Glutamatergic neuron (in vitro differentiated cells): ENCODE results near the gene DMAC2. TPM values are rescaled to one million over a fixed set of nuclear protein-coding genes. Genes with fewer than 3 reads are reported as not detected.
"Not testable (repeated sequence)": the region's sequence is repeated elsewhere in the genome, so short reads cannot be mapped to it uniquely, and the experiment has no call there.

Experiments used
- DNase-seq: peaks from one replicate; pipeline ENCODE4 v3.0.0; 2022
- H3K27ac Mint-ChIP-seq: one replicate; pipeline ENCODE4 v1.8.0; 2020; ENCODE audit warnings: mild to moderate bottlenecking, mixed read lengths, inconsistent platforms; ENCODE audit not compliant: unreplicated experiment
- H3K27me3 Mint-ChIP-seq: one replicate; pipeline ENCODE4 v1.8.0; 2020; ENCODE audit warnings: mild to moderate bottlenecking, moderate library complexity, mixed read lengths, inconsistent platforms; ENCODE audit not compliant: unreplicated experiment
- H3K36me3 Mint-ChIP-seq: one replicate; pipeline ENCODE4 v1.8.0; 2020; ENCODE audit warnings: mild to moderate bottlenecking, mixed read lengths, inconsistent platforms; ENCODE audit not compliant: unreplicated experiment
- H3K4me1 Mint-ChIP-seq: one replicate; pipeline ENCODE4 v1.8.0; 2020; ENCODE audit warnings: mild to moderate bottlenecking, low read depth, mixed read lengths, inconsistent platforms; ENCODE audit not compliant: unreplicated experiment
- H3K4me3 Mint-ChIP-seq: one replicate; pipeline ENCODE4 v1.8.0; 2020; ENCODE audit warnings: mild to moderate bottlenecking, mixed read lengths, inconsistent platforms; ENCODE audit not compliant: unreplicated experiment
- H3K9me3 Mint-ChIP-seq: one replicate; pipeline ENCODE4 v1.8.0; 2020; ENCODE audit warnings: mild to moderate bottlenecking, moderate library complexity, mixed read lengths, inconsistent platforms; ENCODE audit not compliant: unreplicated experiment
- total RNA-seq: library from RNA; stranded (reverse); fragmentation: NEBNext Ultra II Directional; extraction: Animal tissue kit (Norgen Biotek cat#: 25700); gene quantifications from one replicate; pipeline ENCODE4 v1.2.1, GENCODE V29; 2021; ENCODE audit not compliant: unreplicated experiment
- TF ChIP-seq, protein P1 (sequence below): fragments of 200-600 bp; sonication (generic); IDR thresholded peaks from one replicate; pipeline ENCODE4 v1.5.0; 2021; ENCODE audit not compliant: partially characterized antibody, unreplicated experiment

Gene DMAC2
- total RNA-seq, 1 donor from 2014 or later, result 99.4 TPM

GRCh38 chr19:41384351-41384750 is 55.4 kb downstream of the DMAC2 start:
- H3K4me3 Mint-ChIP-seq, result no peak overlapping the region
- H3K27me3 Mint-ChIP-seq, result peaks cover 2% of the 10 kb centered on the region
- DNase-seq, result no peak
- peaks cover 6% of the 10 kb centered on the region for H3K9me3 Mint-ChIP-seq
- no peaks in the 10 kb centered on the region for H3K36me3 Mint-ChIP-seq
- no peak overlapping the region for H3K27ac Mint-ChIP-seq
- TF ChIP-seq, protein P1, sequence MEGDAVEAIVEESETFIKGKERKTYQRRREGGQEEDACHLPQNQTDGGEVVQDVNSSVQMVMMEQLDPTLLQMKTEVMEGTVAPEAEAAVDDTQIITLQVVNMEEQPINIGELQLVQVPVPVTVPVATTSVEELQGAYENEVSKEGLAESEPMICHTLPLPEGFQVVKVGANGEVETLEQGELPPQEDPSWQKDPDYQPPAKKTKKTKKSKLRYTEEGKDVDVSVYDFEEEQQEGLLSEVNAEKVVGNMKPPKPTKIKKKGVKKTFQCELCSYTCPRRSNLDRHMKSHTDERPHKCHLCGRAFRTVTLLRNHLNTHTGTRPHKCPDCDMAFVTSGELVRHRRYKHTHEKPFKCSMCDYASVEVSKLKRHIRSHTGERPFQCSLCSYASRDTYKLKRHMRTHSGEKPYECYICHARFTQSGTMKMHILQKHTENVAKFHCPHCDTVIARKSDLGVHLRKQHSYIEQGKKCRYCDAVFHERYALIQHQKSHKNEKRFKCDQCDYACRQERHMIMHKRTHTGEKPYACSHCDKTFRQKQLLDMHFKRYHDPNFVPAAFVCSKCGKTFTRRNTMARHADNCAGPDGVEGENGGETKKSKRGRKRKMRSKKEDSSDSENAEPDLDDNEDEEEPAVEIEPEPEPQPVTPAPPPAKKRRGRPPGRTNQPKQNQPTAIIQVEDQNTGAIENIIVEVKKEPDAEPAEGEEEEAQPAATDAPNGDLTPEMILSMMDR, result no peak
- peaks cover 1% of the 10 kb centered on the region for H3K4me1 Mint-ChIP-seq

- not testable (repeated sequence) for H3K4me3 Mint-ChIP-seq, DNase-seq, H3K4me1 Mint-ChIP-seq, H3K36me3 Mint-ChIP-seq, H3K27ac Mint-ChIP-seq, H3K9me3 Mint-ChIP-seq, H3K27me3 Mint-ChIP-seq
Observed at GRCh38 chr19:41381536-41381935, 58.2 kb downstream of the DMAC2 start.

Other genes with a start within 250 kb of the DMAC2 start
- gene CYP2S1, start 246.7 kb downstream of the DMAC2 start, total RNA-seq, result 6.0 TPM
- not detected for gene AXL, start 220.7 kb downstream of the DMAC2 start, total RNA-seq
- gene HNRNPUL1, start 175.5 kb downstream of the DMAC2 start, total RNA-seq, result 201 TPM
- gene CCDC97, start 129.7 kb downstream of the DMAC2 start, total RNA-seq, result 36.7 TPM
- gene TGFB1, start 86.0 kb downstream of the DMAC2 start, total RNA-seq, result 26.0 TPM
- gene B9D2, start 75.8 kb downstream of the DMAC2 start, total RNA-seq, result 7.6 TPM
- 52.6 TPM for gene TMEM91, start 63.4 kb downstream of the DMAC2 start, total RNA-seq
- 18.2 TPM for gene EXOSC5, start 42.6 kb downstream of the DMAC2 start, total RNA-seq
- 11.0 TPM for gene BCKDHA, start 42.1 kb downstream of the DMAC2 start, total RNA-seq
- 15.9 TPM for gene B3GNT8, start 12.5 kb downstream of the DMAC2 start, total RNA-seq
- not detected for gene ERICH4, start 3.2 kb upstream of the DMAC2 start, total RNA-seq
- gene CEACAM21, start 136.3 kb upstream of the DMAC2 start, total RNA-seq, result not detected
- not detected for gene CEACAM4, start 187.2 kb upstream of the DMAC2 start, total RNA-seq
- not detected for gene CEACAM7, start 248.4 kb upstream of the DMAC2 start, total RNA-seq